OCI-LY7 (cell line): Measurements from ENCODE around the gene SLIT3.

Experiments used
- CTCF ChIP-seq: fragments of 200-600 bp; sonication (generic); conservative IDR thresholded peaks from 2 replicates; pipeline ENCODE4 v1.5.1; 2014; ENCODE audit warnings: mild to moderate bottlenecking, antibody characterized with exemption, low read length, moderate library complexity, mixed read lengths
- EZH2phosphoT487 ChIP-seq: fragments of 200-600 bp; sonication (generic); IDR thresholded peaks from 2 replicates; pipeline ENCODE4 v1.6.1; 2018; ENCODE audit warnings: low read depth, borderline replicate concordance, mild to moderate bottlenecking, mixed run types, antibody characterized with exemption, low read length, moderate library complexity, mixed read lengths

- TF ChIP-seq CTCF (no peak), EZH2phosphoT487 (no peak)
These were observed 588.5 kb downstream of the SLIT3 start for GRCh38 chr5:168712280-168712924.
